Subcutaneous abdominal adipose tissue (tissue), 5 donors: Measurements from ENCODE around the gene TRPV6.

Source experiments
- H3K27ac ChIP-seq: one replicate; pipeline ENCODE4 v1.7.0; 2013; ENCODE audit warnings: low read depth, mild to moderate bottlenecking, inconsistent platforms, low read length, moderate library complexity
- H3K27me3 ChIP-seq, 5 donors: one replicate each; pipeline ENCODE4 v1.7.0; 2013; ENCODE audit warnings: low read length in 5 of 5, inconsistent platforms in 1 of 5; ENCODE audit not compliant: control insufficient read depth in 5 of 5, insufficient read depth in 4 of 5
- H3K36me3 ChIP-seq, 5 donors: one replicate each; pipeline ENCODE4 v1.7.0; 2013; ENCODE audit warnings: low read length in 5 of 5; ENCODE audit not compliant: control insufficient read depth in 5 of 5, insufficient read depth in 5 of 5
- H3K4me1 ChIP-seq, 5 donors: one replicate each; pipeline ENCODE4 v1.7.0; 2013; ENCODE audit warnings: low read length in 5 of 5, mild to moderate bottlenecking in 3 of 5, moderate library complexity in 1 of 5; ENCODE audit not compliant: control insufficient read depth in 5 of 5, insufficient read depth in 5 of 5
- H3K4me3 ChIP-seq, 5 donors: one replicate each; pipeline ENCODE4 v1.7.0; 2013; ENCODE audit warnings: low read length in 5 of 5, low read depth in 1 of 5
- H3K9ac ChIP-seq, 5 donors: one replicate each; pipeline ENCODE4 v1.7.0; 2013; ENCODE audit warnings: low read length in 5 of 5, mild to moderate bottlenecking in 4 of 5, moderate library complexity in 3 of 5
- H3K9me3 ChIP-seq, 5 donors: one replicate each; pipeline ENCODE4 v1.7.0; 2013; ENCODE audit warnings: low read length in 5 of 5; ENCODE audit not compliant: control insufficient read depth in 5 of 5
- donor health status: healthy.
- donor health status: healthy.
- donor health status: healthy.
- donor health status: healthy.
- donor health status: healthy.

Gene TRPV6

DNA sequence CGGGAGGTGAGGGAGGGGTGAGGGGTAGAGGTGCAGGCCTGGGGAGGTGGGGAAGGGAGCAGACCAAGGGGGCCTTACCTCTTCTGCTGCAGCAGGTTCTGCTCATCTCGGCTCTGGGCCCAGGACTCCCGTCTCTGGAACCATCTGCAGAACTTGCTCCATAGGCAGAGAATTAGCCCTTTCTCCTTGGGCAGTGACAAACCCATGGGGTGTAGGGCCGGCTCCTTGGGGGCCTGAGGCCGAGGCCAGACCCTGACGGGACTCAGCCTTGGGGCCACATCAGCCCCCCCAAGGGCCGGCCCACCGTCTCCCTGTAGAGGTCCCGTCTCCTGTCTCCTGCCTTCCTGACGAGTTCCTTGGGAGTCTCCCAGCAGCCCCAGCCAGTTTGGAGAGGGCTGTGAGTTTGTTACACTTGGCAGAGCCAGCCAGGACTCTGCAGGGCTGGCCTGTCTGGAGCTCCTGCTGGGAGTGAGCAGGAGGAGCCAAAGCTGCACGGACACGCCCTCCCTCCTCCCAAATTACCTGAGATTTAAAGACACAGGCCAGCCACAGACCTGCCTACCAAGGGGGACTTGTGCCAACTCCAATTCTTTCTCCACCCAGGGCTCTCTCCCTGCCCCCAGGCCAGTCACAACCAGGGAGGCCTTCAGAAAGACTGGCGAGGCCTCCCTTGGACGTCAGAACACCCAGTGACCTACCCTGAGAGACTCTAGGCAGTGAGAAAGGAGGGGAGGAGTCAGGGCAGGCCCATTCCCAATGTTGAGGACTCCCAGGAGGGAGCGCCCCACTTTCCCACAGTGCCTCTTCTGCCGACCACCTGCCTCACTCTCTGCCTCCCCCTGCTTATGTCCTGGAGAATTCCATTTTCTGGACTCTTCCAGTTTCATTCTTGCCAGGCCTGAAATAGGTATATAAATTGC lies at the start of gene TRPV6:
TRPV6 (minus strand) TSS at position 435 of the 920 bp plus-strand sequence.
- no peak within 1 kb of the TSS for H3K27ac ChIP-seq
- H3K9me3 ChIP-seq = no peaks in the 10 kb centered on the region
- H3K9ac ChIP-seq = no peak within 1 kb of the TSS
- peaks cover 0 to 7% (median 5%) of the 10 kb centered on the region in 5 donors for H3K27me3 ChIP-seq
- no peak within 1 kb of the TSS for H3K4me3 ChIP-seq
- peaks cover 0 to 2% (median 0%) of the 10 kb centered on the region in 5 donors for H3K4me1 ChIP-seq
- H3K36me3 ChIP-seq = no peaks in the 10 kb centered on the region

DNA sequence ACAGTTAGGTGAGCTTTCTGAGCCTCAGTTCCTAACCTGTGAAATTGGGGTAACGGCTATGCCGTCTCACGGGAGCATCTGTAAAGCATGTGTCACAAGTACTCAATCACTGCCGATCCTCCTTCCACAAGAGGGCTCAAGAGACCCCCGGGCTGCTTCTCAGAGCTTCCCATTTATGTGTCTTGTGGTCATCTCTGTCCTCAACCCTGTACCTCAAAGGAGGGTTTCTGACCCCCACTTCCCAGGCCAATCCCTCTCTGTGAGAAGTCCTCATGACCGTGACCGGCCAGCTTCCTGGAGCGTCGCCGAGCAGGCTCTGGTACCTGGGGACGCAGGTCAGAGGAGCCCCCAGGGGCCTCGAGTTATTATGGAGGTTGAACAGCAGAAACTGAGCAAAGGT lies 48.5 kb upstream of the TRPV6 start:
- H3K27ac ChIP-seq = no peak overlapping the region
- H3K9ac ChIP-seq = no peak overlapping the region
- H3K4me3 ChIP-seq = no peak overlapping the region
- H3K4me1 ChIP-seq = no peaks in the 10 kb centered on the region
- no peaks in the 10 kb centered on the region for H3K9me3 ChIP-seq
- H3K27me3 ChIP-seq = peaks cover 2 to 5% (median 4%) of the 10 kb centered on the region in 5 donors
- no peaks in the 10 kb centered on the region for H3K36me3 ChIP-seq

DNA sequence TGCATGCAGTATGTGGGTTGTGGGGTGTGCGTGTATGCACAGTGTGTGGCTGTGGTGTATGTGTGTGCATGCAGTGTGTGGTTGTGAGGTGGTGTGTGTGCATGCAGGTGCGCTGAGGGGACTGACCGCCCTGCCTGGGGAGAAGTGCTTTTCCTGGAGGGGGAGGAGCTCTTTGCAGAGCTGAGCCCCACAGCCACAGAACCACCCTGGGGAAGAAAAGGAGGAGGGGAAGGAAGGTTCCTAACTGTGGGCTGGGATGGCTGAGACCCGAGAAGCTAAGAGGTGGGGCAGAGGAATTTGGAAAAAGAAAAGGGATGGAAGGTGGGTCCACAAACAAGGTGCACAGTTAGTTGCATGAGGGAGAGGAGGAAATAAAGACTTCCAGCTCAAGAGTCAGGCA lies 48.1 kb upstream of the TRPV6 start, which contains the start of gene TRPV5:
TRPV5 (minus strand) TSS at position 123 of the 400 bp plus-strand sequence. CDS start 287 bp downstream, outside the sequence.
- no peaks in the 10 kb centered on the region for H3K36me3 ChIP-seq
- no peak within 1 kb of the TSS for H3K27ac ChIP-seq

DNA sequence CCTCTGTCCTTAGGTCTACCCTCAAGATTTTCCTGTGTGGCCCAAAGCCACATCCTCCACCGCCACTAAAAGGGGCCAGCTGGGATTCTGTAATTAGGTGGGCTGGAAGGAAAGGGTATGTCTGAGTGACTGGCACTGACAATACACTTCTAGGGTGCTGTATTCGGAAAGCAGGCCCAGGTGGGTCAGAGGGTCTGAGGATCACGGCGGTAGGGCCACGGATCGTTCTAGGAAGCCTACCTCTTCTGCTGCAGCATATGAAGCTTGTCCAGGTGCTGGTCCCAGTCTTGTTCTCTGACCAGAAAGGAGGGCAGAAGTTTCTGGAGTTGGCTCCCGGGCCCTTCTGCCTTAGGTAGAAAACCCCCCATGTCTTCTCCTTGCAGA lies 47.5 kb upstream of the TRPV6 start:
- Histone ChIP-seq H3K9ac (no peak overlapping the region), H3K4me3 (no peak overlapping the region), H3K27me3 (peaks cover 2 to 5% (median 4%) of the 10 kb centered on the region in 5 donors), H3K9me3 (peaks cover 0 to 2% (median 0%) of the 10 kb centered on the region in 5 donors), H3K27ac (no peak overlapping the region), H3K4me1 (no peaks in the 10 kb centered on the region), H3K36me3 (no peaks in the 10 kb centered on the region)

More for the DNA sequence above, 48.1 kb upstream of the TRPV6 start, which contains the start of gene TRPV5:
- H3K4me1 ChIP-seq = no peaks in the 10 kb centered on the region
- no peak within 1 kb of the TSS for H3K4me3 ChIP-seq
- peaks cover 2 to 5% (median 4%) of the 10 kb centered on the region in 5 donors for H3K27me3 ChIP-seq
- H3K9ac ChIP-seq = no peak within 1 kb of the TSS
- H3K9me3 ChIP-seq = no peaks in the 10 kb centered on the region

DNA sequence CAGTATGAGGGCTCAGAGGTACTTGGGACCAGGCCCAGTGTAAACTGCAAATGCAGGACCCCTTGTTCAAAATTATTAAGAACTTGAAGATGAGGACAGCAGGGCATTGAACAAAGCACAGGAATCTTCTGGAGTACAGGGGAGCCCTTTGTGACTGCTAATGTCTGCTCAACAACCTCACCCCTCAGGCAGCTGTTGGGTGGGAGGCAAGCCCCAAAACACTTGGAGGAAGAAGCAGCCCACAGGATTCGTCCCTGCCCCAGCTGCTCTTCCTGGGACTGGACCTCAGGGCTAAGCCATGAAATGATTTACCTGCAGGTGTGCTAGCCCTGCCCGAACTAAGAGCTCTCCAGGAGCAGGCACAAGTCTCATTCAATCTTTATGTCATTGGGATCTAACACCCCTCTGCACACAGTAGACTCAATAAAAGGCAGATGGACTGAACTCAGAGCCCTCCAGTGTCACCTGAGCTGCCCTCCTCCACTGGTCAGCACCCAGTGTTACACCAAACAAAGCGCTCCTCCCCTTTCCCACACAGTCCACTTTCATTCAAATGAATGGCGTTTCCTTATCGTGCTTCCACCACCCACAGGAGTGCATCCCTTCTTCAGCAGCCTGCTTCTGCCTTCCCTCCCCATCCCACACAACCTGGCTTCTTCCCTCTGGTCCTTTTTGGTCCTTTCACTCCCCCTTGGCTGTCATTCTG lies 47.0 kb upstream of the TRPV6 start:
- H3K27me3 ChIP-seq = peaks cover 2 to 5% (median 4%) of the 10 kb centered on the region in 5 donors
- H3K4me3 ChIP-seq = no peak overlapping the region
- no peaks in the 10 kb centered on the region for H3K4me1 ChIP-seq
- H3K36me3 ChIP-seq = no peaks in the 10 kb centered on the region
- no peak overlapping the region for H3K27ac ChIP-seq
- no peak overlapping the region for H3K9ac ChIP-seq
- peaks cover 0 to 6% (median 0%) of the 10 kb centered on the region in 5 donors for H3K9me3 ChIP-seq

DNA sequence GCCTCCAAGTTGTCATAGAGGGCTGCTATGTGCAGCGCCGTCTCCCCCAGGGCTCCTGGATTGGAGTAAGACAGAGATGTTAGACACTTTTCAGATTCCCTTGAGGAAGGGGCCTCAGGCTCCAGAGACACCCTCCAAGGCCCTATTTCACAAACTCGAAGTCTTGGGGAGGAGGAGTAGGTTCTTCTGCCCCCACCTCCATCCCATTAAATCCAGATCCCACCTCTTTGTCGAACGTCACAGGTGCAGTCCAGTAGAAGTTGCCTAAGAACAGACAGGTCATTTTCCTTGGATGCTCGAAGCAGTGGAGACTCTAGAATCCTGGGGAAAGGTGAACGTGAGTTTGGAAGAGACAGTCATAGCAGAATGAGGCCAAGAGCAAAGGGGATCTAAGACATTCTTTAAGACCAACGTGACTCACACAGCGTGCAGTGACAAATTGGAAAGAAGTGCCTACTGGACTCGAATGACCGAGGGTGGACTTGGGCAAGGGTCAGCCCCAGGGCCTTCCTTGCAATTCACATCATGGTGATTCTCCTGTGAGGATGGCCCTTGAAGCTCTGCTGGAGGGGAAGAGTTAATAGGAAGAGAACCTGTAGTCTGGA lies 44.7 kb upstream of the TRPV6 start:
- Histone ChIP-seq H3K36me3 (no peaks in the 10 kb centered on the region), H3K27ac (no peak overlapping the region)

DNA sequence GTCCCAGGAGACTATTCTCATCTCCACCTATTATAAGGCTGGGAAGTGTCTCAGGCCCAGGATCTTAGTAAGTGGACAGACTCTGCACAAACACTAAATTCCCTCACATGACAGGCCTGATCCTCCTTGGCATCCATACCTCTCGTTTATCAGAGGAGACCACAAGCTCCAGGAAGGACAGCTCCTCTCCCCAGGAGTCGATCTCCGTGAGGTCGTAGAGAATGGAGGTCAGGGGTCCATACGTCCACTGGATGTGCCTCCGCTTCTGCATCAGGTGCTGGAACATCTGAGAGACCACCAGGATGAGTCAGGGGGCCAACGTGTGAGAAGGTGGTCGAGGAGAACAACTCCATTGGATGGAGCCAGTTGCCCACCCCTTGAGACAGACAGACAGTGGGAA lies 42.4 kb upstream of the TRPV6 start:
- Histone ChIP-seq H3K9me3 (peaks cover 0 to 6% (median 0%) of the 10 kb centered on the region in 5 donors), H3K9ac (no peak overlapping the region), H3K27ac (no peak overlapping the region), H3K4me1 (no peaks in the 10 kb centered on the region), H3K36me3 (no peaks in the 10 kb centered on the region), H3K27me3 (peaks cover 0 to 4% (median 0%) of the 10 kb centered on the region in 5 donors), H3K4me3 (no peak overlapping the region)

More for the DNA sequence above, 44.7 kb upstream of the TRPV6 start:
- Histone ChIP-seq H3K4me3 (no peak overlapping the region), H3K27me3 (peaks cover 2 to 6% (median 4%) of the 10 kb centered on the region in 5 donors), H3K9ac (no peak overlapping the region), H3K4me1 (no peaks in the 10 kb centered on the region), H3K9me3 (peaks cover 0 to 6% (median 0%) of the 10 kb centered on the region in 5 donors)

DNA sequence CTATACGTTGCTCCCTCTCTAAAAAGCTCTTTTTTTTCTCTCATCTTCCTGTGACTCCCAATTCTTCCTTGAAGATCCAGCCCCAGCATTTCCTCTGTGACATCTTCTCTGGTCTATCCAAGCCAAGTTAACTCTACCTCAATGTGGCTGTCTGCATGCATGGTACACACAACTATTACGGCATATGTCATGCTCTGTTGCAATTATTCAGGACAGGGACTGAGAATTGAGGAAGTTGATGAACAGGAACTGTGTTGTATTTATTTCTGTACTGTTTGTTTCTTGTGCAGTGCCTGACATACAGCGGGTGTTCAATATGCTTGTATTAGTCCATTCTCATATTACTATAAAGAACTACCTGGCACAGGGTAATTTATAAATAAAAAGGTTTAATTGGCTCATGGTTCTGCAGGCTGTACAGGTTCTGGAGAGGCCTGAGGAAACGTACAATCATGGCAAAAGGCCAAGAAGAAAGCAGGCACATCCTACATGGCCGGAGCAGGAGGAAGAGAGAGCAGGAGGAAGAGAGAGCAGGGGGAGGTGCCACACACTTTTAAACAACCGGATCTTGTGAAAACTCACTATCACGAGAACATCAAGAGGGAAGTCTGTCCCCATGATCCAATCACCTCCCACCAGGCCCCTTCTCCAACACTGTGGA lies 41.7 kb upstream of the TRPV6 start:
- Histone ChIP-seq H3K36me3 (no peaks in the 10 kb centered on the region), H3K4me1 (no peaks in the 10 kb centered on the region), H3K27ac (no peak overlapping the region), H3K27me3 (peaks cover 0 to 2% (median 0%) of the 10 kb centered on the region in 5 donors), H3K4me3 (no peak overlapping the region), H3K9ac (no peak overlapping the region), H3K9me3 (peaks cover 0 to 6% (median 0%) of the 10 kb centered on the region in 5 donors)

DNA sequence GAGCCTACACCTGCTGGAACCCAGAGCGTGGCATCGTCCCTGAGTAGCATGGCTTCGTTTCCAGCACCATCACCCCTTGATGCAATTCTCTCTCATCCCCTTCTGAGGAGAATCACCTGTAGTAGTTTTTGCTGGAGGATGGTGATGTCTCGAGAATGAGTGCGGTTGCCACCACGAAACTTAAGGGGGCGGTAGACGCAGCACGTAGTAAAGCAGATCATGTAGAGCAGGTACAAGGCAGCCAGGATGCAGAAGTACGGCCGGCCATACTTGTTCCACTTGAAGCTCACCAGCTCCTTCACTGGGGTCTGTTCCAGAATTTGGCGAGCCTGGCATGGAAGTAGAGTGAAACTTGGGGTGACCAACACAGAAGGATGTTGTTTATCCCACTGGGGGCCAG lies 39.9 kb upstream of the TRPV6 start:
- Histone ChIP-seq H3K4me3 (no peak overlapping the region), H3K36me3 (no peaks in the 10 kb centered on the region), H3K27ac (no peak overlapping the region), H3K27me3 (peaks cover 0 to 2% (median 0%) of the 10 kb centered on the region in 5 donors), H3K9me3 (peaks cover 0 to 6% (median 0%) of the 10 kb centered on the region in 5 donors), H3K9ac (no peak overlapping the region), H3K4me1 (no peaks in the 10 kb centered on the region)
